A549 (cell line): Measurements from ENCODE around the gene CLEC4M. TPM values are rescaled to one million over a fixed set of nuclear protein-coding genes. Genes with fewer than 3 reads are reported as not detected.
"Not testable (repeated sequence)": the region's sequence is repeated elsewhere in the genome, so short reads cannot be mapped to it uniquely, and the experiment has no call there.

Experiments
- ATAC-seq, 2 experiments: fragments of 200-7000 bp in 1 of 2; fragments of >200 bp in 1 of 2; cut with Nextera tagmentation in 1 of 2; cut with Tn5 transposase in 1 of 2; 3 replicates each; pipeline versions ENCODE4 v1.8.0 to v1.9.1; 2018 to 2020; ENCODE audit warnings: mild to moderate bottlenecking in 1 of 2, moderate library complexity in 1 of 2
- CTCF ChIA-PET: fragments of 300-600 bp; sonication (Branson Sonifier 250); formaldehyde crosslinking; extraction: SDS; loops from one replicate; lab custom pipeline; 2021; ENCODE audit warnings: antibody characterized with exemption, inconsistent platforms; lab: Yijun Ruan, JAX
- POLR2A ChIA-PET: fragments of 350-600 bp; formaldehyde crosslinking; extraction: SDS; loops from one replicate; lab custom pipeline; 2021; ENCODE audit warnings: antibody characterized with exemption, inconsistent platforms; lab: Yijun Ruan, JAX
- DNase-seq, 2 experiments: peaks; one replicate each; pipeline versions ENCODE4 v3.0.0 to v3.0.0-alpha.2; 2011 to 2016; ENCODE audit warnings: low read depth in 1 of 2, low spot score in 1 of 2
- FAIRE-seq: peaks from 2 replicates; lab custom pipeline; 2011; peaks lifted over from hg19 to GRCh38; lab: Jason Lieb, UNC
- H3K27ac ChIP-seq, 2 experiments: fragments of >200 bp; sonication (Bioruptor Twin); formaldehyde crosslinking; 3 replicates each; pipeline ENCODE4 v1.5.1; 2016 to 2017
- H3K4me1 ChIP-seq: fragments of >200 bp; sonication (Bioruptor Twin); formaldehyde crosslinking; 3 replicates; pipeline ENCODE4 v1.6.1; 2016
- H3K4me2 ChIP-seq: fragments of >200 bp; sonication (Bioruptor Twin); formaldehyde crosslinking; 3 replicates; pipeline ENCODE4 v1.6.1; 2016
- H3K4me3 ChIP-seq: fragments of >200 bp; sonication (Bioruptor Twin); formaldehyde crosslinking; 3 replicates; pipeline ENCODE4 v1.5.1; 2016
- H3K9me3 ChIP-seq: fragments of >200 bp; sonication (Bioruptor Twin); formaldehyde crosslinking; 3 replicates; pipeline ENCODE4 v1.6.1; 2016
- BHLHE40 ChIP-seq: IDR thresholded peaks from 2 replicates; pipeline ENCODE4 v1.6.1; 2012; ENCODE audit warnings: low read depth, low read length, inconsistent platforms
- CBX8 ChIP-seq: fragments of 200-600 bp; sonication (generic); IDR thresholded peaks from 2 replicates; pipeline ENCODE4 v1.6.1; 2016
- CEBPB ChIP-seq, 2 experiments: fragments of >200 bp in 1 of 2; sonication (Bioruptor Twin) in 1 of 2; formaldehyde crosslinking in 1 of 2; IDR thresholded peaks; 2 replicates each; pipeline ENCODE4 v1.6.1; 2012 to 2016
- CHD2 ChIP-seq: fragments of 150-350 bp; IDR thresholded peaks from 2 replicates; pipeline ENCODE4 v1.6.1; 2014; ENCODE audit warnings: low read length; ENCODE audit not compliant: partially characterized antibody
- CHD4 ChIP-seq: fragments of 200-600 bp; sonication (generic); IDR thresholded peaks from 2 replicates; pipeline ENCODE4 v1.6.1; 2016; ENCODE audit warnings: antibody characterized with exemption, mild to moderate bottlenecking, borderline replicate concordance
- EHMT2 ChIP-seq: fragments of 200-600 bp; sonication (generic); IDR thresholded peaks from 2 replicates; pipeline ENCODE4 v1.6.1; 2016; ENCODE audit warnings: antibody characterized with exemption, low read depth, mild to moderate bottlenecking, moderate library complexity
- FOSL2 ChIP-seq, 2 experiments: fragments of 450-650 bp in 1 of 2; fragments of >200 bp in 1 of 2; sonication (Bioruptor Twin) in 1 of 2; formaldehyde crosslinking; IDR thresholded peaks; 2 replicates each; pipeline versions ENCODE4 v1.5.0 to v1.6.1; 2016 to 2020; ENCODE audit warnings: mild to moderate bottlenecking in 1 of 2, moderate library complexity in 1 of 2
- GATA3 ChIP-seq: IDR thresholded peaks from 2 replicates; pipeline ENCODE4 v1.6.1; 2012; ENCODE audit warnings: borderline replicate concordance
- HEYL ChIP-seq: fragments of 250-450 bp; sonication (Bioruptor Pico); IDR thresholded peaks from 2 replicates; pipeline ENCODE4 v1.8.0; 2021; ENCODE audit warnings: mild to moderate bottlenecking, moderate library complexity
- HOXA7 ChIP-seq: fragments of 250-450 bp; sonication (Bioruptor Pico); IDR thresholded peaks from 2 replicates; pipeline ENCODE4 v1.5.0; 2020; ENCODE audit warnings: mild to moderate bottlenecking, moderate library complexity
- HOXB13 ChIP-seq: fragments of 250-450 bp; sonication (Bioruptor Pico); IDR thresholded peaks from 2 replicates; pipeline ENCODE4 v1.5.0; 2020; ENCODE audit warnings: low read depth, mild to moderate bottlenecking, moderate library complexity
- HOXB5 ChIP-seq: fragments of 250-450 bp; sonication (Bioruptor Pico); IDR thresholded peaks from 2 replicates; pipeline ENCODE4 v1.5.0; 2020; ENCODE audit warnings: mild to moderate bottlenecking, moderate library complexity
- KDM5A ChIP-seq: fragments of 200-600 bp; sonication (generic); IDR thresholded peaks from 2 replicates; pipeline ENCODE4 v1.6.1; 2016; ENCODE audit warnings: antibody characterized with exemption, mild to moderate bottlenecking
- MYC ChIP-seq: IDR thresholded peaks from 2 replicates; pipeline ENCODE4 v1.6.1; 2012; ENCODE audit warnings: mild to moderate bottlenecking, inconsistent platforms, low read length, improper control_type of control experiment, borderline replicate concordance
- POLR2A ChIP-seq: IDR thresholded peaks from 2 replicates; pipeline ENCODE4 v1.6.1; 2012; ENCODE audit warnings: mild to moderate bottlenecking, low read length
- RCOR1 ChIP-seq: fragments of 150-350 bp; IDR thresholded peaks from 2 replicates; pipeline ENCODE4 v1.6.1; 2014; ENCODE audit warnings: antibody characterized with exemption, low read length, low read depth
- RFX5 ChIP-seq: fragments of 450-650 bp; IDR thresholded peaks from 2 replicates; pipeline ENCODE4 v1.7.1; 2014; ENCODE audit warnings: antibody characterized with exemption, mild to moderate bottlenecking, moderate library complexity
- WGBS: methylation state at CpG from one replicate; pipeline ENCODE4 v1.1.6; 2017; ENCODE audit errors: missing lambda C conversion rate; 5-methylcytosine and 5-hydroxymethylcytosine counted together
- polyA plus RNA-seq, 4 experiments: library from polyadenylated mRNA; depleted of rRNA in 3 of 4; stranded (reverse); fragments of >200 nt; fragmentation: RNase III in 1 of 4; extraction: RNeasy Plus Mini Kit Qiagen cat#74134 plus additional on column Dnase treatment in 1 of 4; gene quantifications; 2 replicates in 3 of 4; 3 replicates in 1 of 4; pipeline ENCODE4 v1.2.3, GENCODE V29; 2011 to 2017
- TF ChIP-seq, protein P1 (sequence below): IDR thresholded peaks from 2 replicates; pipeline ENCODE4 v1.6.1; 2012
- TF ChIP-seq, protein P2 (sequence below): IDR thresholded peaks from 2 replicates; pipeline ENCODE4 v1.6.1; 2012
- TF ChIP-seq, protein P3 (sequence below): fragments of 250-450 bp; sonication (Bioruptor Pico); IDR thresholded peaks from 2 replicates; pipeline ENCODE4 v1.5.0; 2021; ENCODE audit warnings: mild to moderate bottlenecking, moderate library complexity, borderline replicate concordance

Gene CLEC4M
- polyA plus RNA-seq, 2 of the 4 experiments (the other 2 are of a cell fraction): not detected

DNA sequence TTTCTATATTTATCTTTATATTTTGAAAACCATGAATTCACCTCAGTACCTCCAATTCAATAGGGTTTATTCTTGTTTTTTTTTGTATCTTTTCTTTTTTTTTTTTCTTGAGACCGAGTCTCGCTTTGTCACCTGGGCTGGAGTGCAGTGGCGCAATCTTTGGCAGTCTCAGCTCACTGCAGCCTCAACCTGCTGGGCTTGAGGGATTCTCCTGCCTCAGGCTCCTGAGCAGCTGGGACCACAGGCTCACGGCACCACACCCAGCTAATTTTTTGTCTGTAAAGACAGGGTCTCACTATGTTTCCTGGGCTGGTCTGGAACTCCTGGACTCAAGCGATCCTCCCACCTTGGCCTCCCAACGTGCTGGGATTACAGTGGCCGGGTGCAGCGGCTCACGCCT, 43.8 kb downstream of the CLEC4M start:
- no peak overlapping the region for H3K4me3 ChIP-seq
- H3K27ac ChIP-seq: no peak overlapping the region
- POLR2A ChIA-PET: no interaction called here
- CTCF ChIA-PET: no interaction called here
- H3K4me2 ChIP-seq: no peak overlapping the region
- H3K9me3 ChIP-seq: peaks cover 3% of the 10 kb centered on the region; the same call in 1 of the 3 replicates
- FAIRE-seq (no peak), DNase-seq (no peak), ATAC-seq (no peak)
- 74% methylated on average over 5 of the region's 9 CpGs for WGBS
- H3K4me1 ChIP-seq: no peaks in the 10 kb centered on the region
- no peak for TF ChIP-seq HOXB13
- TF ChIP-seq EHMT2: no peak
- no peak for TF ChIP-seq HOXA7 (CRISPR knock-in tag)

DNA sequence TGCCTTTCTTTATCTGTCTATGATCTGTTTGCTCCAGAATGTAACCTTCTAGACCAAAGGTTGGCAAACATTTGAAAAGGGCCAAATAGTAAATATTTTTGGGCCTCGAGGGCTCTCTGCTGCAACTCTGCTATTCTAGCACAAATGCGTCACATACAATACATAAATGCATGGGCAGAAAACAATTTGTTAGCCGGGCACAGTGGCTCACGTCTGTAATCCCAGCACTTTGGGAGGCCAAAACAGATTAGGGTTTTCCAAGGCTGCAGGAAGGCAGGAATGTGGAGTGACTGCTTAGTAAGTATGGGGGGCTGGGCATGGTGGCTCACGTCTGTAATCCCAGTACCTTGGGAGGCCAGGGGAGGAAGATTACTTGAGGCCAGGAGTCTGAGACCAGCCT, 45.1 kb downstream of the CLEC4M start:
- H3K4me3 ChIP-seq: no peak overlapping the region
- no peak overlapping the region for H3K4me2 ChIP-seq
- no peak for DNase-seq
- no peak for FAIRE-seq
- CTCF ChIA-PET: no interaction called here
- 58% methylated on average over 5 of the region's 5 CpGs for WGBS
- TF ChIP-seq CEBPB (IDR thresholded peaks at IDR 0.05): no peak
- TF ChIP-seq, protein P1, sequence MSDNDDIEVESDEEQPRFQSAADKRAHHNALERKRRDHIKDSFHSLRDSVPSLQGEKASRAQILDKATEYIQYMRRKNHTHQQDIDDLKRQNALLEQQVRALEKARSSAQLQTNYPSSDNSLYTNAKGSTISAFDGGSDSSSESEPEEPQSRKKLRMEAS: no peak
- no peaks in the 10 kb centered on the region for H3K9me3 ChIP-seq
- H3K4me1 ChIP-seq: no peaks in the 10 kb centered on the region
- H3K27ac ChIP-seq: no peak overlapping the region
- POLR2A ChIA-PET: no interaction called here
- no peak for ATAC-seq

DNA sequence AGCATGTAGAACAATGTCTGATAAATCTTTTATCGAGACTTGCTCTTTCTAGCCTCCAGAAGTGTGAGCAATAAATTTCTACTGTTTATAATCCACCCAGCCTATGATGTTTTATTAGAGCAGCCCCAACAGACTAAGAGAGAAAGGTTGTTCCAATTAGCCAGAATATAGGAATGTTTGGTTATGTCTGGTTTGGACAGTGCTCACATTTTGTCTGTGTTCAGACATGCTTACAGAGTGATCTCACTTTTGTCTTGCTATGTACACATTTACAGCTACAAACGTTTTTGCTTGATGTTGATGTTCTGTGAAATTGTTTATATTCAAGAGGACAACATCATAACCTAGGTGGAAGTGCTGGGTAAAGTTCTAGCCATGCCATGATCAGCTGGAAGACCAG, 48.9 kb downstream of the CLEC4M start:
- FAIRE-seq: no peak
- no peak for ATAC-seq
- H3K27ac ChIP-seq: no peak overlapping the region
- ChIA-PET CTCF (interaction anchor here (1.3 to 4.5 kb wide), 3 partner anchors 10 to 16 kb away, joined by 3 to 25 read pairs (median 7); no protein-coding TSS in a partner anchor), POLR2A (no interaction called here)
- WGBS: 5% methylated on average over 2 of the region's 2 CpGs
- DNase-seq: no peak
- no peak overlapping the region for H3K4me3 ChIP-seq
- no peak for TF ChIP-seq HEYL (CRISPR knock-in tag)
- TF ChIP-seq, protein P2, sequence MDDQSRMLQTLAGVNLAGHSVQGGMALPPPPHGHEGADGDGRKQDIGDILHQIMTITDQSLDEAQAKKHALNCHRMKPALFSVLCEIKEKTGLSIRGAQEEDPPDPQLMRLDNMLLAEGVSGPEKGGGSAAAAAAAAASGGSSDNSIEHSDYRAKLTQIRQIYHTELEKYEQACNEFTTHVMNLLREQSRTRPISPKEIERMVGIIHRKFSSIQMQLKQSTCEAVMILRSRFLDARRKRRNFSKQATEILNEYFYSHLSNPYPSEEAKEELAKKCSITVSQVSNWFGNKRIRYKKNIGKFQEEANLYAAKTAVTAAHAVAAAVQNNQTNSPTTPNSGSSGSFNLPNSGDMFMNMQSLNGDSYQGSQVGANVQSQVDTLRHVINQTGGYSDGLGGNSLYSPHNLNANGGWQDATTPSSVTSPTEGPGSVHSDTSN: no peak
- no peak for TF ChIP-seq RCOR1
- no peak for TF ChIP-seq HOXA7 (CRISPR knock-in tag)
- no peak for TF ChIP-seq RFX5
- TF ChIP-seq BHLHE40: no peak
- TF ChIP-seq CHD4: no peak
- H3K4me2 ChIP-seq: no peak overlapping the region
- H3K4me1 ChIP-seq: no peaks in the 10 kb centered on the region
- no peaks in the 10 kb centered on the region for H3K9me3 ChIP-seq

DNA sequence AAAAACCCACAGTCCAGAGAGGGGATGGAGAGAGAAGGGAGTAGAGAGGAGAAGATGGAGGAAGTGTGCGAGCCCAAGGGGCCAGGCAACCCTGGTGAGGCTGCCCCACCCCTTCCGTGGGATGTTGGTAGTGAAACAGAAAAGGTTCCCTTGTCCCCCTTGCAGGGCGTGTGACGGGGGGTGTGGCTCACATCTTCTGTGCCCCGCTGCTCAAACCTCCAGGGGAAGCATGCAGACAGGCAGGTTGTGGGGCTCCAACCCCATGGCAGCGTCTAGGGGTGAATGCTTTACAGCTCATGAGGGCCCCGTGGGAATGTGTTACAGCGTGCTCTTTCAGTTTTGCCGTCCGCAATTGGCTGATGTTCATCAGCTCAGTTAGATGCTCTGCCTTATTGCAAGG, 52.3 kb downstream of the CLEC4M start:
- Histone ChIP-seq H3K4me2 (no peak overlapping the region), H3K9me3 (no peaks in the 10 kb centered on the region), H3K27ac (no peak overlapping the region), H3K4me3 (no peak overlapping the region), H3K4me1 (no peaks in the 10 kb centered on the region)
- DNase-seq (no peak), ATAC-seq (no peak), FAIRE-seq (no peak)
- WGBS: 27% methylated on average over 10 of the region's 10 CpGs
- CTCF ChIA-PET: no interaction called here
- TF ChIP-seq HEYL (CRISPR knock-in tag): no peak
- TF ChIP-seq GATA3: no peak
- TF ChIP-seq POLR2A: no peak
- no peak for TF ChIP-seq KDM5A
- TF ChIP-seq, protein P2: no peak
- TF ChIP-seq HOXB5 (CRISPR knock-in tag): no peak
- no peak for TF ChIP-seq HOXA7 (CRISPR knock-in tag)
- no peak for TF ChIP-seq MYC
- TF ChIP-seq, protein P3, sequence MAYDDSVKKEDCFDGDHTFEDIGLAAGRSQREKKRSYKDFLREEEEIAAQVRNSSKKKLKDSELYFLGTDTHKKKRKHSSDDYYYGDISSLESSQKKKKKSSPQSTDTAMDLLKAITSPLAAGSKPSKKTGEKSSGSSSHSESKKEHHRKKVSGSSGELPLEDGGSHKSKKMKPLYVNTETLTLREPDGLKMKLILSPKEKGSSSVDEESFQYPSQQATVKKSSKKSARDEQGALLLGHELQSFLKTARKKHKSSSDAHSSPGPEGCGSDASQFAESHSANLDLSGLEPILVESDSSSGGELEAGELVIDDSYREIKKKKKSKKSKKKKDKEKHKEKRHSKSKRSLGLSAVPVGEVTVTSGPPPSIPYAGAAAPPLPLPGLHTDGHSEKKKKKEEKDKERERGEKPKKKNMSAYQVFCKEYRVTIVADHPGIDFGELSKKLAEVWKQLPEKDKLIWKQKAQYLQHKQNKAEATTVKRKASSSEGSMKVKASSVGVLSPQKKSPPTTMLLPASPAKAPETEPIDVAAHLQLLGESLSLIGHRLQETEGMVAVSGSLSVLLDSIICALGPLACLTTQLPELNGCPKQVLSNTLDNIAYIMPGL (CRISPR knock-in tag): no peak
- TF ChIP-seq CHD2: no peak
- TF ChIP-seq FOSL2 (IDR thresholded peaks at IDR 0.05): no peak
- no peak for TF ChIP-seq FOSL2 (CRISPR knock-in tag; IDR thresholded peaks at IDR 0.05)
- no peak for TF ChIP-seq CBX8
- no peak for TF ChIP-seq CHD4
- POLR2A ChIA-PET: no interaction called here

DNA sequence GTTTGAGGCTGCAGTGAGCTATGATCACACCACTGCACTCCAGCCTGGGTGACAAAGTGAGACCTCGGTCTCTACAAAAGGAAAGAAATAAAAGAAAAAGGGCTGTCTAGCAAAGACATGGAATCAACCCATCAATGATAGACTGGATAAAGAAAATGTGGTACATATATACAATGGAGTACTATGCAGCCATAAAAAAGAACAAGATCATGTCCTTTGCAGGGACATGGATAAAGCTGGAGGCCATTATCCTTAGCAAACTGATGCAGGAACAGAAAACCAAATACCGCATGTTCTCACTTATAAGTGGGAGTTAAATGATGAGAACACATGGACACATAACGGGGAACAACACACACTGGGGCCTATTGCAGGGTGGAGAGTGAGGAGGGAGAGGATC, 53.0 kb downstream of the CLEC4M start:
- H3K4me3 ChIP-seq, H3K4me2 ChIP-seq, DNase-seq, H3K27ac ChIP-seq, CTCF ChIA-PET, H3K9me3 ChIP-seq, POLR2A ChIA-PET, ATAC-seq, FAIRE-seq, H3K4me1 ChIP-seq: not testable (repeated sequence)
- WGBS: 30% methylated on average over 3 of the region's 3 CpGs
